Heart left ventricle (tissue), 16 donors: ENCODE measurements around the gene ARPC5L. TPM values are rescaled to one million over a fixed set of nuclear protein-coding genes. Genes with fewer than 3 reads are reported as not detected.

Source experiments
- ATAC-seq, 4 donors: fragments of 200-7000 bp; cut with Tn5 transposase; one replicate each; pipeline ENCODE4 v1.9.1; 2020 to 2022; ENCODE audit warnings: moderate library complexity in 4 of 4, mild to moderate bottlenecking in 3 of 4, moderate number of reproducible peaks in 1 of 4
- DNase-seq, 5 donors: peaks; one replicate each; pipeline ENCODE4 v3.0.0-alpha.2; 2020
- H3K27ac ChIP-seq, 12 donors: fragments of 200-600 bp; sonication (generic) in 4 of 12; one replicate each; pipeline versions ENCODE4 v1.5.0 to v1.8.0; 2016 to 2022; ENCODE audit warnings: mild to moderate bottlenecking in 2 of 12
- H3K27me3 ChIP-seq, 9 donors: fragments of 200-600 bp; sonication (generic) in 2 of 9; one replicate each; pipeline versions ENCODE4 v1.5.1 to v1.8.0; 2016 to 2022; ENCODE audit warnings: mild to moderate bottlenecking in 3 of 9
- H3K36me3 ChIP-seq, 9 donors: fragments of 200-600 bp; sonication (generic) in 2 of 9; one replicate each; pipeline versions ENCODE4 v1.5.0 to v1.8.0; 2018 to 2022; ENCODE audit warnings: mild to moderate bottlenecking in 2 of 9
- H3K4me1 ChIP-seq, 12 donors: fragments of 200-600 bp; sonication (generic) in 4 of 12; one replicate each; pipeline versions ENCODE4 v1.5.0 to v1.8.0; 2016 to 2022; ENCODE audit warnings: mild to moderate bottlenecking in 3 of 12
- H3K4me3 ChIP-seq, 12 donors: fragments of 200-600 bp; sonication (generic) in 4 of 12; one replicate each; pipeline versions ENCODE4 v1.5.0 to v1.8.0; 2017 to 2022; ENCODE audit warnings: mild to moderate bottlenecking in 9 of 12, moderate library complexity in 4 of 12
- H3K9me3 ChIP-seq, 12 donors: fragments of 200-600 bp; sonication (generic) in 4 of 12; one replicate each; pipeline versions ENCODE4 v1.5.0 to v1.8.0; 2016 to 2022; ENCODE audit warnings: mild to moderate bottlenecking in 1 of 12
- CTCF ChIP-seq, 12 donors: fragments of 200-600 bp; sonication (generic) in 4 of 12; IDR thresholded peaks; one replicate each; pipeline versions ENCODE4 v1.5.0 to v1.8.0; 2018 to 2022; ENCODE audit warnings: antibody characterized with exemption in 12 of 12, mild to moderate bottlenecking in 5 of 12
- POLR2A ChIP-seq, 2 donors: fragments of 450-650 bp; IDR thresholded peaks; one replicate each; pipeline ENCODE4 v1.6.1; 2017; ENCODE audit warnings: antibody characterized with exemption in 2 of 2, mild to moderate bottlenecking in 2 of 2, moderate library complexity in 2 of 2
- WGBS, 4 donors: extraction: QIAGEN DNeasy Blood & Tissue Kit in 2 of 4; methylation state at CpG; one replicate each; pipeline versions ENCODE4 v1.1.5 to v1.1.7; 2013 to 2018; 5-methylcytosine and 5-hydroxymethylcytosine counted together
- intact Hi-C, 10 donors: fragments of 100-400 bp; cut with DNase I; formaldehyde crosslinking; loops; one replicate each; pipeline versions ENCODE4 v1.11.1 to v1.14.2; 2022
- polyA plus RNA-seq, 2 donors: library from polyadenylated mRNA; stranded (reverse); fragments of 200-250 nt; gene quantifications; one replicate each; pipeline ENCODE4 v1.2.3, GENCODE V29; 2013
- total RNA-seq, 9 donors: library from RNA; depleted of rRNA in 2 of 9; stranded (reverse); fragments of >200 nt in 2 of 9; fragmentation: NEBNext Ultra II Directional in 3 of 9; extraction: Animal tissue kit (Norgen Biotek cat#: 25700) in 3 of 9; gene quantifications; one replicate each; pipeline versions ENCODE4 v1.1.0 to v1.2.4, GENCODE V29; 2016 to 2023
- donor health status: ischemic (EF 13 %, LVEDD 7.1; RV severe dilation, severe dysfunction).
- donor health status: healthy with polysubstance abuse.
- donor health status: DM: no; HTN: yes; CAD: no.
- donor health status: DM: no; HTN: no; CAD: no.
- donor health status: ischemic (EF 25% LVEDD 6.9; RV normal size, moderate dysfunction).
- donor health status: ischemic (EF 25% LVEDD 5.7; RV mildly dilated, moderate dysfunction).
- donor health status: healthy.
- donor health status: DM: yes; HTN: yes; CAD: no.
- donor health status: ischemic (EF 35%, LVEDD 5.7; RV mildly dilated, moderate dysfunction).
- donor health status: nonischemic (EF 11% LVEDD 7.7; RV severe dilation, severe dysfunction).
- donor health status: DM: yes; HTN: yes; CAD: no.
- donor health status: PGD.
- donor health status: ischemic (EF 29% LVEDD 5.4; RV normal size, mild dysfunction).
- donor health status: nonischemic (EF 23%, LVEDD 6.1; RV moderate dilation, normal function).

The ARPC5L gene
- total and polyA plus RNA-seq, 11 donors = 27.0 to 102 (median 39.7) TPM

DNA sequence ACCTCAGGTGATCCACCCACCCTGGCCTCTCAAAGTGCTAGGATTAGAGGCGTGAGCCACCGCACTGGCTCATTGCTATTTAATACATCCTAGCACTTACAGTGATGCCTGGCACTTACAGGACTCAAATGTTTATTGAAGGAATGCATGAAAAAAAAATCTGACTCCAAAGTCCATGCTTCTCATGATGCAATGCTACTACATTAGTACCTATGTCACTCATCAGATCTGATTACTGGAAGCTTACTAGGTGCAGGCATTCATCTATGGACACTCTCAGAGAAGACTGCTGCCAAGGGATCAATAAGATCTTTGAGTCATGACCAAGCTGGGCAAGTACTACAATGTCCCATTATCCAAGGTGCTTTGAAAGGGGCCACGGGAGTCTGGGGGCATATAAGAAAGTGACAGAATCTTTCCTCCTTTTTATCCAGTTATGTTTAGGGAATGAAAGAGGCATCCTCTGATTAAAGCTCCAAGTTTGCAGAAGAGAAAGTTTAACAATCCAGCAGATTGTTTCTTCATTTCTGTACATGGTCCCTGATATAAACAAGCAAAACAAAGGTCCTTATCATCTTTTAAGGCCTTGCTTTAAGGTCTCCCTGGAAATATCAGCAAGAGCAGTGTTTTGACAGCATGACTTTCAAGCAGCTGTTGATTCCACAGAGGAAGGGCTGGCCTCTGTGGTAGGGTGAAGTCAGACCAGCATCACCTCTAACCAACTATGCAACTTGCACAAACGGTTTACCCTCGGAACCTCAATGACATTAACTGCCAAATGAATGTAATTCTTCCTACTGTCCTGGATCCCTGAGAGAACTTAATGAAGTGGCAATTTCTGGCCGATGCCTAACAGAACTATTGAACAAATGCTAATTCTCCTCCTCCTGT lies 35.9 kb downstream of the ARPC5L start:
- no peak for TF ChIP-seq POLR2A (IDR thresholded peaks at IDR 0.05)
- TF ChIP-seq CTCF (IDR thresholded peaks at IDR 0.05) = no peak
- H3K27me3 ChIP-seq = no peaks in the 10 kb centered on the region
- ATAC-seq (no peak), DNase-seq (no peak)
- no peak overlapping the region for H3K4me3 ChIP-seq
- no peaks in the 10 kb centered on the region for H3K9me3 ChIP-seq
- no peaks in the 10 kb centered on the region for H3K4me1 ChIP-seq
- H3K36me3 ChIP-seq = peaks cover 0 to 75% (median 67%) of the 10 kb centered on the region in 9 donors
- WGBS, 4 donors = 85 to 88% (median 86%) methylated on average over 6 of the region's 6 CpGs
- H3K27ac ChIP-seq = no peak overlapping the region
- intact Hi-C loops = no loop called here

DNA sequence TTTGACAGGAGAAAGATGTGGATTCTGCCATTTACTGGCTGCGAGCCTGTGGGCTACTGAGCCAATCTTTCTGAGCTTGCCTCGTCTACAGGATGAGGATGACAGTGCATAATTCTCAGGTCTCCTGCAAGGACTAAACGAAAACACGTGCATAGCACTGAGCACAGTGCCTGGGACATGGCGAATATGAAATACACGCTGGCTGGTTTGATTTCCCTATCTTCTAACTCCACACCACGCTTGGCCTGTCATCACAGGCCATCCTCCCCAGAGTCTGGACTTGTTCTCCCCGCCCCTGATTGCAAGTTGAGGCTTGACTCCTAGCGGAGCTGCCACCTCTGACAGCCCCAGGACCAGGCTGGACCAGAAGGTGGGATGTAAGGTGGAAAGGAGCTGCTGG lies 37.9 kb downstream of the ARPC5L start:
- Histone ChIP-seq H3K27ac (no peak overlapping the region), H3K36me3 (peaks cover 0 to 76% (median 69%) of the 10 kb centered on the region in 9 donors), H3K4me1 (no peaks in the 10 kb centered on the region), H3K27me3 (no peaks in the 10 kb centered on the region), H3K4me3 (no peak overlapping the region), H3K9me3 (no peaks in the 10 kb centered on the region)
- ATAC-seq (no peak), DNase-seq (no peak)
- TF ChIP-seq POLR2A (IDR thresholded peaks at IDR 0.05) = no peak
- TF ChIP-seq CTCF (IDR thresholded peaks at IDR 0.05) = no peak
- WGBS, 4 donors = 91 to 97% (median 92%) methylated on average over 7 to 9 of the region's 9 CpGs
- intact Hi-C loops = no loop called here

DNA sequence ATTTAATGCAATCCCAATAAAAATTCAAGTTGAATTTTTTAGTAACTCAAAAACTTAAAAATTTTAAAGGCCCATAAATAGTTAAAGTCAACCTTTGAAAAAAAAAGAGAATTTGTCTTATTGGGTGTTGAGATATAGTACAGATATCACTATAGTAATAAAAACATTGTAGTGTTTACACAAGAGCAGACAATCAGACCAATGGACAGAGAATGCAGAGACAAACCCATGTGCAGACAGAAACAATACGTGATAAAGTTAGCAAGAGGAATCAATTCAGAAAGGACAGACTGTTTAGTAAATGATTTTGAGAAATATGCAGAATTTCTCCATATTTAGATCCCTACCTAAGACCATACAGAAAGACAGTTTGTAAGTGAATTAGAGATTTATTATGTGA lies 45.0 kb downstream of the ARPC5L start:
- 72 to 86% (median 84%) methylated on average over 1 of the region's 1 CpG for WGBS, 4 donors
- Histone ChIP-seq H3K9me3 (no peaks in the 10 kb centered on the region), H3K36me3 (peaks cover 0 to 96% (median 87%) of the 10 kb centered on the region in 9 donors), H3K27ac (no peak overlapping the region), H3K4me3 (no peak overlapping the region), H3K4me1 (no peaks in the 10 kb centered on the region), H3K27me3 (no peaks in the 10 kb centered on the region)
- DNase-seq (no peak), ATAC-seq (no peak)
- intact Hi-C loops = no loop called here
- TF ChIP-seq POLR2A (IDR thresholded peaks at IDR 0.05) (no peak), CTCF (IDR thresholded peaks at IDR 0.05) (no peak)

- ATAC-seq (no peak), DNase-seq (no peak)
- no peak overlapping the region for H3K27ac ChIP-seq
- intact Hi-C loops = no loop called here
- no peaks in the 10 kb centered on the region for H3K27me3 ChIP-seq
- WGBS, 4 donors = 84 to 92% (median 91%) methylated on average over 2 of the region's 2 CpGs
- H3K4me3 ChIP-seq = no peak overlapping the region
- H3K4me1 ChIP-seq = no peaks in the 10 kb centered on the region
- H3K9me3 ChIP-seq = no peaks in the 10 kb centered on the region
- TF ChIP-seq POLR2A (IDR thresholded peaks at IDR 0.05) (no peak), CTCF (IDR thresholded peaks at IDR 0.05) (no peak)
- H3K36me3 ChIP-seq = peaks cover 0 to 100% (median 89%) of the 10 kb centered on the region in 9 donors
These were observed 46.2 kb downstream of the ARPC5L start for GRCh38 chr9:124908098-124908497.
